Femur (tissue), 1 donor: ENCODE results near the gene CELF5.
"Not testable (repeated sequence)": the region's sequence is repeated elsewhere in the genome, so short reads cannot be mapped to it uniquely, and the experiment has no call there.

ENCODE experiments used
- DNase-seq: peaks from one replicate; pipeline ENCODE4 v3.0.0-alpha.2; 2017

CELF5 gene

DNA sequence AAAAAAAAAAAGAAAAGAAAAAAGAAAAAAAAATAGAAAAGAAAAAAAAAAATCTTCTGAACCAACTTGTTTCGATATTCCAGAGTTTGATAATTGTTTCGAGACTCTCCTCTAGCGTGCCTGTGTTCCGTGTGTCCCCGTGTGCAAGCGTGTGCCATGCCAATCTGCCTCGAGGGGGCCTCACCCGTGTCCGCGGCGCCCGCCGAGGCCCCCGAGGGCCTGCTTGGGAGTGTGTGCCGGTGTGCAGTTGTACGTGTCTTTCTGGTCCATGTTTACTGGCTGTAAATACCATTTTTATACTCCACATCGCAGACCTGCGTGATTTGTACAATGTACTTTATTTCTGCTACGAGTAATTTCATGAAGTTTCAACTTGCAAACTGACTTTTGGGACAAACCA is 72.0 kb downstream of the CELF5 start:
- no peak for DNase-seq

- no peak for DNase-seq
These were observed 74.5 kb downstream of the CELF5 start for GRCh38 chr19:3298853-3299449.

DNA sequence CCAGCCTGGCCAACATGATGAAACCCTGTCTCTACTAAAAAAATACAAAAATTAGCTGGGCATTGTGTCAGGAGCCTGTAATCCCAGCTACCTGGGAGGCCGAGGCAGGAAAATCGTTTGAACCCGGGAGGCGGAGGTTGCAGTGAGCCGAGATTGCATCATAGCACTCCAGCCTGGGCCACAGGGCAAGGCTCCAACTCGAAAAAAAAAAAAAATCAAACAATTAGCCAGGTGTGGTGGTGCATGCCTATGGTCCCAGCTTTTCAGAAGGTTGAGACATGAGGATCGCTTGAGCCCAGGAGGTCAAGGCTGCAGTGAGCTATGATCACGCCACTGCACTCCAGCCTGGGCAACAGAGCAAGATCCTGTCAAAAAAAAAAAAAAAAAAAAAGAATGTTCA is 76.1 kb downstream of the CELF5 start:
- not testable (repeated sequence) for DNase-seq

- no peak for DNase-seq
These were observed 78.3 kb downstream of the CELF5 start for GRCh38 chr19:3302755-3303154.

DNA sequence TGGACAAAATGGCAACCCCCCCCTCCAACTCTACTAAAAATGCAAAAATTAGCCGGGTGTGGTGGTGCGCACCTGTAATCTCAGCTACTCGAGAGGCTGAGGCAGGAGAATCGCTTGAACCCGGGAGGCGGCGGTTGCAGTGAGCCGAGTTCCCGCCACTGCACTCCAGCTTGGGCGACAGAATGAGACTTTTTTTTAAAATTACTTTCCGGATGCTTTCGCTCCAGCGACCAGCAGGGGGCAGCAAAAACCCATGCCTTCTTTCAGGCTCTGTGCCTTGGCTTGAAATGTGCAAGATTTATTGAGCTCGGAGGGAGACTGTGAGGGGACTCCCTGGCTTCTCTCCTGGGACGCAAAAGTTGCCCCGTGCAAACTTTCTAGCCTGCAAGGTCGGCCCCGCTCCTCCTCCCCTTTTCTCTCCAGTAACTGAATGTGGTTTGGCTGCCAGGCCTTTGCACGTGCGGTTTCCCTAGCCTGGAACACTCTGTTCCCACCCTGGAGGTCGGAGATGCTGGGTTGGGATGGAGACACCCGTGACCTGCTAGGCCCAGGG is 80.5 kb downstream of the CELF5 start:
- DNase-seq: peak; percentile 82

DNA sequence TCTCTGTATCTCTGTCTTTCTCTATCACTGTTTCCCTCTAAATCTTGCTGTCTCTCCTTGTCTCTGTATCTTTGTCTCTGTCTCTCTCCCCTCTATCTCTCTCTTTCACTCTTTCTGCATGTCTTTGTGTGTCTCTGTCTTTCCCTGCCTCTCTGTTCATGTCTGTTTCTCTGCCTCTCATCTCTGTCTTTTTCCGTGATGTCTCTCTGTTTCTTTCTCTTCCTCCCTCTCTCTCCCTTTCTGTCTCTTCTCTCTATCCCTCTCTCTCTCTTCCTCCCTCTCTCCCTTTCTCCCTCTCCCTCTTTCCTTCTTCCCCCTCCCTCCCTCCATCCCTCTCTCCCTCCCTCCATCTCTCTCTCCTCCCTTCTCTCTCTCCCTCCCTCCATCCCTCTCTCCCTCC is 85.3 kb downstream of the CELF5 start:
- no peak for DNase-seq

DNA sequence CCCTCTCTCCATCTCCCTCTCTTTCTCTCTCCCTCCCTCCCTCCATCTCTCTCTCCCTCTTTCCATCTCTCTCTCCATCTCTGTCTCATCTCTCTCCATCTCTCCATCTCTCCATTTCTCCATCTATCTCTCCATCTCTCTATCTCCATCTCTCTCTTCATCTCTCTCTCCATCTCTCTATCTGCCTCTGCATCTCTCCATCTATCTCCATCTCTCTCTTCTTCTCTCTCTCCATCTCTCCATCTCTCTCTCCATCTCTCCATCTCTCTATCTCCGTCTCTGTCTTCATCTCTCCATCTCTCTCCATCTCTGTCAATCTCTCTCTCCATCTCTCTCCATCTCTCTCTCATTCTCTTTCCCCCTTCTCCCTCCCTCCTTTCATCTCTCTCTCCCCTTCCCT is 85.8 kb downstream of the CELF5 start:
- no peak for DNase-seq

DNA sequence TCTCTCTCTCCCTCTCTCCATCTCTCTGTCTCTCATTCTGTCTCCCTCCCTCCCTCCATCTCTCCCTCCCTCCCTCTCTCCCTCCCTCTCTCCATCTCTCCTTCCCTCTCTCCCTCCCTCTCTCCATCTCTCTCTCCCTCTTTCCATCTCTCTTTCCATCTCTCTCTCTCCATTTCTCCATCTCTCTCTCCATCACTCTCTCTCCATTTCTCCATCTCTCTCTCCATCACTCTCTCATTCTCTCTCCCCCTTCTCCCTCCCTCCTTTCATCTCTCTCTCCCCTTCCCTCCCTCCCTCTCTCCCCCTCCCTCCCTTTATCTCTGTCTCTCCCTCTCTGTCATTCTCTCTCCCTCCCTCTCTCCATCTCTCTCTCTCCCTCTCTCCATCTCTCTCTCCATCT is 86.2 kb downstream of the CELF5 start:
- DNase-seq: no peak

DNA sequence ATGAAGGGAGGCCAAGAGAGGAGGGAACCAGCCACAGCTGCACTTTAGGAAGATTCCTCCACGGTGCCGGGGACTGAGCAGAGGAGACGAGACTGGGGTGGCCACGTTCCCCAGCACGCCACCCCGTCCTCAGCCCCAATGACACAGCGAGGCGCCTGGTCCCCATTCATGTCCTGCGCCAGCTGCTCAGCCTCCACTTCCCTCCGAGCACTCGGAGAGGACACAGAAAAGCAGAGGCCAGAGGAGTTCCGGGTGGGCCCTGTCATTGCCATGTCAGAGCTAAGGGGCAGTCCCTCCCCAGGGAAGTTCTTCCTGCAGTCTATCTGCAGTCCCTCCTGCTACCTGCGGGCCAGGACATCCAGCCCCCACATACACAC is 88.7 kb downstream of the CELF5 start:
- no peak for DNase-seq

GRCh38 chr19:3314962-3315675 is 90.7 kb downstream of the CELF5 start:
- DNase-seq: no peak

DNA sequence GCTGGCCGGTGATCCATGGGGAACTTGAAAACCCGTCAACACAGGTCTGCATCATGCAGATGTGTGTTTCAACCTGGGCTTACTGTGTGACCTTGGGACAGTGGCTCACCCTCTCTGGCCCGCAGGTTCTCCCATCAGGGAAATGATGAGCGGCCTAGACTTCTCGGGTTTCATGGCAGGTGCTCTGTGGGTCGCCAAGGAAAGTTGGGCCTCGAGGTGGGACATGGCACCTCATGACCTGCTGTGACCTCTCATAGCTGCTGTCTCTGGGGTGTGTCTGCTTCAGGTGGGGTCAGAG is 91.2 kb downstream of the CELF5 start:
- no peak for DNase-seq

DNA sequence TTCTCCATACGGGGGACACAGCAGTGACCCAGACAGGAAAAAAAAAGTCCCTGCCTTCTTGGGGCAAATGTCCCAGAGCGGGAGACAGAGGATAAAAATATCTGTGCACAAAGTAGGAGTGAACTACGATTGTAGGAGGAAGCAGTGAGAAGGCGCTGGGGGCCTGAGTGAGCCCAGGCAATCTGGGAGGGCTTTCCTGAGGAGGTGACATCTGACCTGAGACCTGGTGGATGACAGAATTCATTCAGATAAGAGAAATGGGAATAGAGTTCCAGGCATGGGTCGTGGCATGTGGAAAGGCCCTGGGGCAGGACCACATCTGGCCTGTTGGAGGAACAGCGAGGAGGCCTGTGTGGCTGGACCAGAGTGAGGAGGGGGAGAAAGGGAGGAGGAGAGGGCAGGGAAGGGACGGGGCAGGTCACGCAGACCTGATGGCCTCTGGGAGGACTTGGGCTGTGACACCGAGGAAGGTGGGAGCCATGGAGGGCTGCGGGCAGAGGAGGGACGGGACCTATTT is 91.7 kb downstream of the CELF5 start:
- DNase-seq: no peak

GRCh38 chr19:3316659-3317207 is 92.3 kb downstream of the CELF5 start:
- no peak for DNase-seq

DNA sequence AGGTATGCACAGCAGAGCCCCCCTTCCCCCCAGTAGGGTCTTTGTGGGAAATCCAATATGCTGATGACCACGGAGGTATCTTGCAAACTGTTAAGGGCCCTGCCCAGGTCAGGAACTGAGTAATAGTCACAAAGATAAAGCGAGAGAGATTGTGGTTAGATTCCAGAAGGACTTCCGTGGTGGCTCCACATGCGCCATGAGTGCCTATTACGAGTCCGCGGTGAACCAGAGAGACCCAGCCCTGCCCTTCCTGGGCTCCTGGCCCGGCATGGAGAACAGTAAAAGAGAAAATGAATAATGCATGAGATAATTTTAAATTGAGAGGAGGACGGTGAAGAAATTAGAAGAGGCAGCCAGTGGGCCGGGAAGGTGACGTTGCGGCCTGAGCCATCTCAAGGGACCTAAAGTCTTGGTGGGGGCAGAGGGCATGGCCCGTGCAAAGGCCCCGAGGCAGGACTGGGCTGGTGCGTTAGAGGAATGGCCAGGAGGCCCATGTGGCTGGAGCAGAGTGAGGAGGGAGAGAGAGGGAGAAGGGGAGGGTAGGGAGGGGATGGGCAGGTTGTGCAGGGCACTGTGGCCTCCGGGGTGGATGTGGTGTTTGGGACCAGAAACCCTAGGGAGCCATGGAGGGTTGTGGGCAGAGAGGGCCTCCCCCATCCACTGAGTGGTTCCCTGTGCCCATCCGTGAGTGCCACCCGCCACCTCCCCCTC is 95.3 kb downstream of the CELF5 start:
- DNase-seq: no peak

GRCh38 chr19:3320354-3320670 is 95.9 kb downstream of the CELF5 start:
- no peak for DNase-seq

DNA sequence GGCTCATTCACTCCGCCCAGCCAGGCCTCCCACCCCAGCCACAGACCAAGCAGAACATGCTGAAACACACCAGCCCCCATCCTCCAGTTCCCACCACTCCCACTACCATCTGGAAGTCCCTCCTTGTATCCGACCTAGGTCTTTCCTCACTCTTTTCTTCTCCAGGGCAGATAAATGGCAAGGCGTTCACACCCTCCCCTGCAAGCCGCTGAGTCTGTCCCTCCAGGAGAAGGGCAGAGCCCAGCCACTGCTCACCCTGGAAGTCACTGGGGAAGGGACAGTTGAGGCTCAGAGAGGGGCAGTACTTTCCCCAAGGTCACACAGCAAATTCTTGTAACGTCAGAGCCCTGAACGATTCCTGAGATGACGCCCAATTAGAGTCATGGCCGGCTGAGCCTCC is 96.4 kb downstream of the CELF5 start:
- no peak for DNase-seq

- DNase-seq: no peak
These were observed 97.2 kb downstream of the CELF5 start for GRCh38 chr19:3321696-3322095.

GRCh38 chr19:3322199-3322978 is 97.9 kb downstream of the CELF5 start:
- no peak for DNase-seq

DNA sequence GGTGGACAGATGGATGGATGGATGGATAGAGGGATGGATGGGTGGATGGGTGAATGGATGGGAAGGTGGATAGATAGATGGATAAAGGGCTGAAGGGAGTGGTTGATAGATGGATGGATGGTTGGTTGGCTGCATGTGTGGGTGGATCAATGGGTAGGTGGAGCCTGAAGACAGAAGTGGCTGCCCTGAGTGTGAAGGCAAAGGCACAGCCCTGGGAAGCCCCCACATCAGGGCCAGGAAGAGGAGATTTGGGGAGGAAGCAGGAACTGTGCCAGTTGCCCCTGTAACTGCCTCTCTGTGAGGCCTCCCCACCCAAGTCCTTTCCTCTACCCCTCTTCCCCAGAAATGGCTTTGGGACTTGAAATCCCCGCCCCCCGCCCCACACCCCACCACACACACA is 98.6 kb downstream of the CELF5 start:
- no peak for DNase-seq

DNA sequence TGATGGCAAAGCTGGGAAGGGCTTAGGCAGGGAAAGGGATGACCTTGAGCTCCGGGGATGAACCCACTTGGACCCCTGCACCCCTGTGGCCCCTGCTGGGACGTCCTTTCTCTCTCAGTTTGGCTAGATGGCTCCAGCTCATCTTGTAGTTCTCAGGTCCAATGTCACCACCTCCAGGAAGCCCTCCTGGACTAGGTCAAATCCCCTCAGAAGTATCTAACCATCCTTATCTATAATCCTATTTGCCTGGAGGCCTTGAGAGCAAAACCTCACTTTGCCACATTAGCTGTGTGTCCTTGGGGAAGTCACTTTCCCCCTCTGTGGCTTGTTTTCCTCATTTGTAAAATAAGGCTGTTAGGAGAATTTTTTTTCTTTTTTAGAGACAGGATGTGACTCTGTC is 99.2 kb downstream of the CELF5 start:
- no peak for DNase-seq

DNA sequence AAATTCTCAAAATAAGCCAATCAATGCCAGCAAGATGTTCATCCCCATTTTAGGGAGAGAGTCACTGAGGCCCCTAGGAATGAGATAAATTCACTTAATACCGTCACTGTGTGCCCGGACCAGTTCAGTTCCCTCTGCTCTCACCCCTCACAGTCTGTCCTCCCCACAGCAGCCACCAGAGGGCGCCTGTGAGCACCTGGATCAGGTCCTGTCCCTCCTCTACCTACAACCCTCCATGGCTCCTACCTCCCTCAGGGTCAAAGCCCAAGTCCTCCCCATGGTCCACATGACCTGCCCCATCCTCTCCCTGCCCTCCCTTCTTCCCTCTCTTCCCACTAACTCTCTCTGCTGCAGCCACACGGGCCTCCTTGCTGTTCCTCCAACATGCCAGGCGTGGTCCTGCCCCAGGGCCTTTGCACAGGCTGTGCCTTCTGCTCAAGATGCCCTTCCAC is 100.0 kb downstream of the CELF5 start:
- no peak for DNase-seq

DNA sequence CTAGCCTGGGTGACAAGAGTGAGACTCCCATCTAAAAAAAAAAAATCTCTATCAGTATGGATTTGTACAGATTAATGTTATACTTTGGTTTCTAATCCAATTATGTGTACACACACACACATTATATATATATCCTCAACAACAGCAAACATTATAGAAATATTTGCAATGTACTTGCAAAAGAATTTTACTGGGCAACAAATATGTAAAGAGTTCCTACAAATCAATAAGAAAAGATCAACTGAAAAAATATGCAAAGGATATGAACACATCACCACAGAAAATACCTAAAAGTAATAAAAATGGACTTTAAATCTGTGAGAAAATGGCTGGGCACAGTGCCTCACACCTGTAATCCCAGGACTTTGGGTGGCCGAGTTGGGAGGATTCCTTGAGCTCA is 101.0 kb downstream of the CELF5 start:
- no peak for DNase-seq

- no peak for DNase-seq
These were observed 104.3 kb downstream of the CELF5 start for GRCh38 chr19:3328743-3329142.
